H1 (cell line): ENCODE data around the gene UGT1A6. TPM values are rescaled to one million over a fixed set of nuclear protein-coding genes. Genes with fewer than 3 reads are reported as not detected.

ENCODE experiments used
- CTCF ChIA-PET: fragments of 300-600 bp; sonication (Branson Sonifier 250); formaldehyde crosslinking; loops from one replicate; lab custom pipeline; 2021; ENCODE audit not compliant: partially characterized antibody; lab: Charles Lee
- POLR2A ChIA-PET: fragments of 300-600 bp; sonication (Branson Sonifier 250); formaldehyde crosslinking; loops from one replicate; lab custom pipeline; 2021; ENCODE audit warnings: inconsistent platforms; ENCODE audit not compliant: partially characterized antibody; lab: Charles Lee
- DNase-seq, 2 experiments: peaks; one replicate each; pipeline versions ENCODE4 v3.0.0 to v3.0.0-alpha.2; 2010 to 2022; ENCODE audit warnings: low spot score in 2 of 2, low read depth in 1 of 2, mixed read lengths in 1 of 2
- FAIRE-seq: peaks from 2 replicates; lab custom pipeline; 2011; peaks lifted over from hg19 to GRCh38; lab: Jason Lieb, UNC
- H2AFZ ChIP-seq: 2 replicates; pipeline ENCODE4 v1.8.1; 2012; ENCODE audit warnings: low read length, inconsistent platforms
- H2AK5ac ChIP-seq: 2 replicates; pipeline ENCODE4 v1.6.1; 2013; ENCODE audit warnings: low read depth, low read length
- H2BK120ac ChIP-seq: replicated peaks from 2 replicates; pipeline ENCODE3; 2013; ENCODE audit warnings: low read depth, low read length, inconsistent platforms
- H2BK12ac ChIP-seq: 2 replicates; pipeline ENCODE4 v1.6.1; 2013; ENCODE audit warnings: low read depth, low read length
- H2BK15ac ChIP-seq: 2 replicates; pipeline ENCODE4 v1.6.1; 2013; ENCODE audit warnings: low read length
- H2BK20ac ChIP-seq: 2 replicates; pipeline ENCODE4 v1.6.1; 2013; ENCODE audit warnings: low read length
- H2BK5ac ChIP-seq: 2 replicates; pipeline ENCODE4 v1.6.1; 2013; ENCODE audit warnings: low read depth, low read length
- H3K14ac ChIP-seq: 2 replicates; pipeline ENCODE4 v1.6.1; 2013; ENCODE audit warnings: inconsistent platforms; ENCODE audit not compliant: insufficient read length
- H3K18ac ChIP-seq: 2 replicates; pipeline ENCODE4 v1.6.1; 2013; ENCODE audit warnings: low read length; ENCODE audit errors: extremely low read depth
- H3K23ac ChIP-seq: 2 replicates; pipeline ENCODE4 v1.6.1; 2013; ENCODE audit warnings: inconsistent platforms; ENCODE audit not compliant: insufficient read length
- H3K23me2 ChIP-seq: 2 replicates; pipeline ENCODE4 v1.6.1; 2013; ENCODE audit warnings: low read depth, low read length
- H3K27ac ChIP-seq: 2 replicates; pipeline ENCODE4 v1.6.1; 2011; ENCODE audit warnings: low read depth, low read length, inconsistent platforms
- H3K27me3 ChIP-seq, 4 experiments: replicated peaks in 1 of 4; 1 replicate in 1 of 4; 2 replicates in 3 of 4; pipeline versions ENCODE4 v1.6.1 to v1.8.1; 2011 to 2013; ENCODE audit warnings: low read length in 3 of 4, mild to moderate bottlenecking in 3 of 4, inconsistent platforms in 2 of 4, mixed read lengths in 2 of 4, moderate library complexity in 1 of 4; ENCODE audit not compliant: control insufficient read depth in 3 of 4, insufficient read depth in 3 of 4; ENCODE audit errors: extremely low read depth in 1 of 4
- H3K36me3 ChIP-seq, 4 experiments: 2 replicates each; pipeline versions ENCODE4 v1.6.1 to v1.8.1; 2011 to 2013; ENCODE audit warnings: mild to moderate bottlenecking in 4 of 4, low read length in 3 of 4, moderate library complexity in 2 of 4, control low read depth in 1 of 4, inconsistent platforms in 1 of 4; ENCODE audit not compliant: insufficient read depth in 4 of 4, control insufficient read depth in 2 of 4
- H3K4ac ChIP-seq: replicated peaks from 2 replicates; pipeline ENCODE3; 2013; ENCODE audit warnings: low read length, low read depth, mixed read lengths, inconsistent platforms; ENCODE audit not compliant: insufficient read length
- H3K4me1 ChIP-seq, 4 experiments: replicated peaks in 1 of 4; 1 replicate in 1 of 4; 2 replicates in 3 of 4; pipeline versions ENCODE4 v1.6.1 to v1.8.1; 2011 to 2013; ENCODE audit warnings: low read length in 3 of 4, inconsistent platforms in 2 of 4, mixed read lengths in 1 of 4; ENCODE audit not compliant: insufficient read depth in 4 of 4, control insufficient read depth in 3 of 4
- H3K4me2 ChIP-seq, 2 experiments: 2 replicates each; pipeline versions ENCODE4 v1.6.1 to v1.8.1; 2011 to 2013; ENCODE audit warnings: low read depth in 2 of 2, low read length in 2 of 2, control low read depth in 1 of 2, inconsistent platforms in 1 of 2, mild to moderate bottlenecking in 1 of 2; ENCODE audit not compliant: insufficient read depth in 1 of 2
- H3K4me3 ChIP-seq, 4 experiments: fragments of 200-600, 300-600 bp in 1 of 4; sonication (generic), shearing (Covaris generic), sonication (Bioruptor Twin) in 1 of 4; 2 replicates each; pipeline versions ENCODE4 v1.5.1 to v1.8.1; 2011 to 2016; ENCODE audit warnings: low read length in 4 of 4, low read depth in 3 of 4, control low read depth in 2 of 4, inconsistent platforms in 2 of 4, mild to moderate bottlenecking in 2 of 4, mixed read lengths in 1 of 4, moderate library complexity in 1 of 4; ENCODE audit not compliant: insufficient read depth in 2 of 4; ENCODE audit errors: extremely low read depth in 1 of 4
- H3K56ac ChIP-seq: replicated peaks from 2 replicates; pipeline ENCODE3; 2013; ENCODE audit warnings: low read depth, mild to moderate bottlenecking, mixed read lengths, low read length, inconsistent platforms; ENCODE audit not compliant: insufficient read length
- H3K79me1 ChIP-seq: 2 replicates; pipeline ENCODE4 v1.6.1; 2013; ENCODE audit warnings: low read depth, low read length, control low read depth
- H3K79me2 ChIP-seq, 2 experiments: 2 replicates each; pipeline versions ENCODE4 v1.6.1 to v1.8.1; 2012 to 2013; ENCODE audit warnings: low read length in 2 of 2, mild to moderate bottlenecking in 2 of 2, inconsistent platforms in 1 of 2; ENCODE audit not compliant: insufficient read depth in 2 of 2, control insufficient read depth in 1 of 2
- H3K9ac ChIP-seq, 4 experiments: replicated peaks in 1 of 4; 1 replicate in 1 of 4; 2 replicates in 3 of 4; pipeline versions ENCODE4 v1.6.1 to v1.8.1; 2011 to 2013; ENCODE audit warnings: low read depth in 3 of 4, low read length in 3 of 4, control low read depth in 2 of 4, mild to moderate bottlenecking in 2 of 4, moderate library complexity in 2 of 4, inconsistent platforms in 1 of 4; ENCODE audit errors: extremely low read depth in 1 of 4
- H3K9me3 ChIP-seq, 2 experiments: 2 replicates each; pipeline versions ENCODE4 v1.6.1 to v1.8.1; 2012 to 2013; ENCODE audit warnings: mild to moderate bottlenecking in 2 of 2, moderate library complexity in 2 of 2, control low read depth in 1 of 2, inconsistent platforms in 1 of 2, low read depth in 1 of 2, low read length in 1 of 2, mixed read lengths in 1 of 2; ENCODE audit not compliant: insufficient read depth in 2 of 2
- H4K20me1 ChIP-seq, 2 experiments: replicated peaks in 1 of 2; 2 replicates each; pipeline versions ENCODE3 to v1.8.1; 2011 to 2013; ENCODE audit warnings: inconsistent platforms in 2 of 2, low read length in 2 of 2, mild to moderate bottlenecking in 1 of 2; ENCODE audit not compliant: insufficient read depth in 2 of 2, control insufficient read depth in 1 of 2
- H4K5ac ChIP-seq: 2 replicates; pipeline ENCODE4 v1.6.1; 2013; ENCODE audit warnings: low read length, low read depth, mixed read lengths, inconsistent platforms; ENCODE audit not compliant: insufficient read length
- H4K8ac ChIP-seq: 2 replicates; pipeline ENCODE4 v1.8.0; 2013; ENCODE audit warnings: mild to moderate bottlenecking, moderate library complexity, low read length, inconsistent platforms; ENCODE audit not compliant: insufficient read depth; ENCODE audit errors: extremely low read depth
- H4K91ac ChIP-seq: replicated peaks from 2 replicates; pipeline ENCODE3; 2013; ENCODE audit warnings: low read length, mixed read lengths, inconsistent platforms; ENCODE audit not compliant: insufficient read length
- ATF3 ChIP-seq: IDR thresholded peaks from 2 replicates; pipeline ENCODE4 v1.6.1; 2011; ENCODE audit warnings: low read depth, mild to moderate bottlenecking, low read length; ENCODE audit not compliant: insufficient read depth
- CBX8 ChIP-seq: fragments of 300-800, 300-1000 bp; sonication (generic); IDR thresholded peaks from 2 replicates; pipeline ENCODE4 v1.7.1; 2016; ENCODE audit warnings: low read depth, low read length, borderline replicate concordance
- CHD1 ChIP-seq: IDR thresholded peaks from 2 replicates; pipeline ENCODE4 v1.6.1; 2012; ENCODE audit warnings: low read depth, low read length, improper control_type of control experiment
- GABPA ChIP-seq: IDR thresholded peaks from 2 replicates; pipeline ENCODE4 v1.6.1; 2011; ENCODE audit warnings: mild to moderate bottlenecking, low read length, moderate library complexity, borderline replicate concordance; ENCODE audit not compliant: insufficient read depth
- HDAC2 ChIP-seq, 2 experiments: fragments of 300-600 bp in 1 of 2; sonication (generic) in 1 of 2; IDR thresholded peaks; 2 replicates each; pipeline ENCODE4 v1.6.1; 2011 to 2012; ENCODE audit warnings: low read depth in 2 of 2, low read length in 2 of 2, mild to moderate bottlenecking in 2 of 2, moderate library complexity in 2 of 2, borderline replicate concordance in 1 of 2, inconsistent platforms in 1 of 2
- JUND ChIP-seq: IDR thresholded peaks from 2 replicates; pipeline ENCODE4 v1.6.1; 2011; ENCODE audit warnings: mild to moderate bottlenecking, improper control_type of control experiment, low read length
- POLR2A ChIP-seq, 2 experiments: IDR thresholded peaks; 1 replicate in 1 of 2; 2 replicates in 1 of 2; pipeline ENCODE4 v1.6.1; 2011; ENCODE audit warnings: low read depth in 2 of 2, low read length in 2 of 2, mild to moderate bottlenecking in 2 of 2; ENCODE audit errors: control extremely low read depth in 1 of 2
- POLR2AphosphoS5 ChIP-seq: IDR thresholded peaks from 2 replicates; pipeline ENCODE4 v1.6.1; 2011; ENCODE audit warnings: low read depth, low read length
- RXRA ChIP-seq: IDR thresholded peaks from 2 replicates; pipeline ENCODE4 v1.6.1; 2011; ENCODE audit warnings: low read depth, mild to moderate bottlenecking, low read length, moderate library complexity; ENCODE audit not compliant: insufficient read depth
- SP1 ChIP-seq: IDR thresholded peaks from 2 replicates; pipeline ENCODE4 v1.6.1; 2011; ENCODE audit warnings: low read depth, low read length
- TCF12 ChIP-seq: IDR thresholded peaks from 2 replicates; pipeline ENCODE4 v1.6.1; 2011; ENCODE audit warnings: low read depth, mild to moderate bottlenecking, low read length
- USF2 ChIP-seq: IDR thresholded peaks from 2 replicates; pipeline ENCODE4 v1.6.1; 2011; ENCODE audit warnings: low read length, improper control_type of control experiment
- ZNF274 ChIP-seq: IDR thresholded peaks from 2 replicates; pipeline ENCODE4 v1.7.0; 2012; ENCODE audit warnings: low read length, borderline replicate concordance; ENCODE audit errors: extremely low read depth
- WGBS, 2 experiments: shearing (Covaris generic) in 1 of 2; methylation state at CpG; one replicate each; pipeline versions ENCODE4 v1.1.6 to v1.1.7; 2013 to 2015; ENCODE audit warnings: low lambda C conversion rate in 2 of 2, mixed read lengths in 2 of 2, inconsistent platforms in 1 of 2, low coverage in 1 of 2, missing lambda C conversion rate in 1 of 2; ENCODE audit not compliant: insufficient replicate concordance in 2 of 2, insufficient coverage in 1 of 2, insufficient read length in 1 of 2; ENCODE audit errors: extremely low coverage in 1 of 2, missing lambda C conversion rate in 1 of 2; 5-methylcytosine and 5-hydroxymethylcytosine counted together
- polyA plus RNA-seq, 7 experiments: library from polyadenylated mRNA; depleted of rRNA in 3 of 7; stranded (reverse) in 5 of 7; unstranded in 2 of 7; fragments of >200 nt in 5 of 7; fragments of 200-250 nt in 2 of 7; gene quantifications; 1 replicate in 5 of 7; 2 replicates in 1 of 7; 4 replicates in 1 of 7; pipeline versions ENCODE4 v1.2.1 to v1.2.3, GENCODE V29; 2011 to 2013; ENCODE audit warnings: missing spikeins in 2 of 7, mixed read lengths in 2 of 7
- total RNA-seq: library from RNA; stranded (reverse); fragmentation: NEBNext Ultra II Directional; extraction: Animal tissue kit (Norgen Biotek cat#: 25700); gene quantifications from 2 replicates; pipeline ENCODE4 v1.2.1, GENCODE V29; 2021

UGT1A6 gene
- total and polyA plus RNA-seq, 2 of the 8 experiments (the other 6 are each of a cell fraction or from before 2014, with no cell fraction given) = not detected

- Histone ChIP-seq H3K79me2 (no peaks in the 10 kb centered on the region), H3K23me2 (no peaks in the 10 kb centered on the region), H3K4ac (no peak overlapping the region), H2BK12ac (no peak overlapping the region), H3K4me2 (no peak overlapping the region), H3K36me3 (no peaks in the 10 kb centered on the region), H4K5ac (no peak overlapping the region), H3K9me3 (peaks cover 0 to 5% of the 10 kb centered on the region in 2 experiments; a peak in 2 of 4 replicates), H3K23ac (no peak overlapping the region), H3K56ac (no peak overlapping the region), H2BK15ac (no peak overlapping the region), H2BK20ac (no peak overlapping the region), H4K8ac (no peak overlapping the region), H3K79me1 (no peaks in the 10 kb centered on the region), H2BK120ac (no peak overlapping the region), H3K9ac (no peak overlapping the region), H2AFZ (no peak overlapping the region), H4K91ac (no peak overlapping the region), H3K18ac (no peak overlapping the region), H3K4me1 (no peaks in the 10 kb centered on the region), H3K27ac (no peak overlapping the region), H3K4me3 (no peak overlapping the region), H3K27me3 (no peaks in the 10 kb centered on the region), H2AK5ac (no peak overlapping the region), H4K20me1 (no peaks in the 10 kb centered on the region), H3K14ac (no peak overlapping the region), H2BK5ac (no peak overlapping the region)
- CTCF ChIA-PET = interaction anchor here (0.6 to 1.2 kb wide), 2 partner anchors 43 to 506 kb away, joined by 3 to 4 read pairs; no protein-coding TSS in a partner anchor
- POLR2A ChIA-PET = no interaction called here
- 94% methylated on average over 5 of the region's 7 CpGs; no CpG with 5 or more reads in 1 of the 2 experiments for WGBS, 2 experiments
- FAIRE-seq (no peak), DNase-seq (peak in 1 of 2 experiments; percentile 22)
- TF ChIP-seq POLR2A (IDR thresholded peaks at IDR 0.05; ENCODE audit: control extremely low read depth in 1 of 2, low read depth in 2 of 2, low read length in 2 of 2) = no peak
- TF ChIP-seq RXRA = no peak
- no peak for TF ChIP-seq GABPA
- TF ChIP-seq TCF12 = no peak
- TF ChIP-seq HDAC2 (IDR thresholded peaks at IDR 0.05; ENCODE audit: borderline replicate concordance in 1 of 2, low read depth in 2 of 2, low read length in 2 of 2) = no peak
- TF ChIP-seq USF2 = no peak
- no peak for TF ChIP-seq CBX8
- TF ChIP-seq POLR2AphosphoS5 = no peak
- TF ChIP-seq JUND = no peak
- TF ChIP-seq CHD1 = no peak
- no peak for TF ChIP-seq SP1
- TF ChIP-seq ZNF274 = no peak
- TF ChIP-seq ATF3 = no peak
Observed at GRCh38 chr2:233789554-233789953, 96.9 kb downstream of the UGT1A6 start.
